ENCODE data around the gene COL4A4. TPM values are rescaled to one million over a fixed set of nuclear protein-coding genes. Genes with fewer than 3 reads are reported as not detected.
A peak's percentile ranks its signal among the peaks of the same experiment; 100 is the strongest.

Gene COL4A4
- total RNA-seq, 4 donors from 2014 or later: 1.5 to 4.6 (median 2.6) TPM

- peaks cover 5 to 26% (median 14%) of the 10 kb centered on the region in 4 donors for H3K4me1 ChIP-seq
- in situ Hi-C loops (cut with MboI; ENCODE audit: low pct_ligation_motif_present in 1 of 4, low pct_unique_long_range_greater_than_20kb in 1 of 4, low sequenced_read_pairs in 3 of 4): no loop called here
- peak overlapping the region in 3 of 4 donors; percentile 31 to 71 (median 32) for H3K27ac ChIP-seq
- 49% methylated on average over 16 of the region's 16 CpGs; no CpG with 5 or more reads in 1 of the 2 donors for WGBS, 2 donors (ENCODE audit: low coverage in 1 of 2)
- H3K27me3 ChIP-seq: no peaks in the 10 kb centered on the region
- H3K36me3 ChIP-seq: no peaks in the 10 kb centered on the region
- no peak overlapping the region for H3K4me3 ChIP-seq
- peak; percentile 52 to 63 (median 61) for TF ChIP-seq CTCF (IDR thresholded peaks at IDR 0.05)
- peak; percentile 22 to 70 (median 23) for TF ChIP-seq POLR2AphosphoS5 (IDR thresholded peaks at IDR 0.05)
- no peak for TF ChIP-seq EP300 (IDR thresholded peaks at IDR 0.05; ENCODE audit: low read depth)
- intact Hi-C loops (cut with DNase I; ENCODE audit: low total_unique reads): loop anchor here (10.0 kb wide), 1 partner anchor 71 kb away; no protein-coding TSS in a partner anchor
- H3K9me3 ChIP-seq: no peaks in the 10 kb centered on the region
- DNase-seq: peak; percentile 59
These were observed 130.4 kb downstream of the COL4A4 start for GRCh38 chr2:227033471-227034148.

DNA sequence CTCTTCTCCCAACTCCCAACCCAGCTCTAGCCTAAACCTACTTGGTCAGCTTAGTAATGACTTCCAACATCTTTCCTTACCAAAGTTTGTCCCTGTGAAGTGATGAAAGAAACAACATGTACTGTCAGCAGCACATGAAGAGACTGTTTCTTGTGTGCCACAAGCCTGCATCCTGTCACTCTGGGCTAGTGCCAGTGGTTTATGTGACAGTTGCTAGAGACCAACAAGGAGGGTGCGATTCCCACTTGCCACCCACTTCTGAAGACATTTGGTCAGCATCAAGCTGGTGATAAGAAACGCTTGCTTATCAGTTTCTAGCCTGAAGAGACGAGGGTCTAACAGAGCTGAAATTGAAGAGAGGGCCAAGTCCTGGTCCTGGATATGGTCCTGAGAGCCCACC, 132.6 kb downstream of the COL4A4 start:
- WGBS, 2 donors (ENCODE audit: low coverage in 1 of 2): 76 to 100% methylated on average over 2 to 3 of the region's 3 CpGs
- TF ChIP-seq POLR2A (IDR thresholded peaks at IDR 0.05): no peak
- TF ChIP-seq CTCF (IDR thresholded peaks at IDR 0.05): no peak
- no peak for TF ChIP-seq POLR2AphosphoS5 (IDR thresholded peaks at IDR 0.05)
- no peak for TF ChIP-seq EP300 (IDR thresholded peaks at IDR 0.05; ENCODE audit: low read depth)
- Histone ChIP-seq H3K4me1 (peaks cover 5 to 19% (median 13%) of the 10 kb centered on the region in 4 donors), H3K36me3 (no peaks in the 10 kb centered on the region), H3K27me3 (no peaks in the 10 kb centered on the region), H3K4me3 (no peak overlapping the region), H3K27ac (no peak overlapping the region), H3K9me3 (no peaks in the 10 kb centered on the region)
- DNase-seq: no peak
- in situ Hi-C loops (cut with MboI; ENCODE audit: low pct_ligation_motif_present in 1 of 4, low pct_unique_long_range_greater_than_20kb in 1 of 4, low sequenced_read_pairs in 3 of 4): no loop called here
- intact Hi-C loops (cut with DNase I; ENCODE audit: low total_unique reads): loop anchor here (10.0 kb wide), 1 partner anchor 73 kb away; no protein-coding TSS in a partner anchor

GRCh38 chr2:227030789-227031188, 133.2 kb downstream of the COL4A4 start:
- intact Hi-C loops (cut with DNase I; ENCODE audit: low total_unique reads): loop anchor here (10.0 kb wide), 1 partner anchor 74 kb away; no protein-coding TSS in a partner anchor
- no peak for DNase-seq
- in situ Hi-C loops (cut with MboI; ENCODE audit: low pct_ligation_motif_present in 1 of 4, low pct_unique_long_range_greater_than_20kb in 1 of 4, low sequenced_read_pairs in 3 of 4): no loop called here
- H3K27me3 ChIP-seq: no peaks in the 10 kb centered on the region
- H3K27ac ChIP-seq: no peak overlapping the region
- H3K4me3 ChIP-seq: no peak overlapping the region
- no peaks in the 10 kb centered on the region for H3K9me3 ChIP-seq
- H3K4me1 ChIP-seq: peaks cover 5 to 13% (median 9%) of the 10 kb centered on the region in 4 donors
- no peaks in the 10 kb centered on the region for H3K36me3 ChIP-seq
- no peak for TF ChIP-seq CTCF (IDR thresholded peaks at IDR 0.05)
- TF ChIP-seq EP300 (IDR thresholded peaks at IDR 0.05; ENCODE audit: low read depth): no peak
- no peak for TF ChIP-seq POLR2AphosphoS5 (IDR thresholded peaks at IDR 0.05)
- no peak for TF ChIP-seq POLR2A (IDR thresholded peaks at IDR 0.05)
- 90 to 92% methylated on average over 2 of the region's 2 CpGs for WGBS, 2 donors (ENCODE audit: low coverage in 1 of 2)

- 79% methylated on average over 2 to 3 of the region's 3 CpGs for WGBS, 2 donors (ENCODE audit: low coverage in 1 of 2)
- Histone ChIP-seq H3K27ac (no peak overlapping the region), H3K36me3 (no peaks in the 10 kb centered on the region), H3K27me3 (no peaks in the 10 kb centered on the region), H3K4me3 (no peak overlapping the region), H3K4me1 (peaks cover 5 to 8% (median 7%) of the 10 kb centered on the region in 4 donors), H3K9me3 (no peaks in the 10 kb centered on the region)
- DNase-seq: no peak
- TF ChIP-seq POLR2AphosphoS5 (IDR thresholded peaks at IDR 0.05): no peak
- TF ChIP-seq EP300 (IDR thresholded peaks at IDR 0.05; ENCODE audit: low read depth): no peak
- TF ChIP-seq CTCF (IDR thresholded peaks at IDR 0.05): no peak
- no peak for TF ChIP-seq POLR2A (IDR thresholded peaks at IDR 0.05)
- intact Hi-C loops (cut with DNase I; ENCODE audit: low total_unique reads) (loop anchor here (10.0 kb wide), 1 partner anchor 75 kb away; no protein-coding TSS in a partner anchor), in situ Hi-C loops (cut with MboI; ENCODE audit: low pct_ligation_motif_present in 1 of 4, low pct_unique_long_range_greater_than_20kb in 1 of 4, low sequenced_read_pairs in 3 of 4) (no loop called here)
These were observed 134.4 kb downstream of the COL4A4 start for GRCh38 chr2:227029426-227030105.

Measured in transverse colon (tissue), 4 donors.